Skeletal muscle cell (primary cell): Measurements from ENCODE around the gene HLA-DMA.

Experiments used
- DNase-seq: peaks from one replicate; pipeline ENCODE4 v3.0.0-alpha.2; 2010; ENCODE audit warnings: low read depth
- H3K4me3 ChIP-seq: 2 replicates; pipeline ENCODE4 v1.5.1; 2011; ENCODE audit warnings: low read depth, mild to moderate bottlenecking, control low read depth, low read length, moderate library complexity

The HLA-DMA gene

GRCh38 chr6:32952817-32953739 is at the start of gene HLA-DMA:
TSS of gene HLA-DMA (minus strand) at chr6:32953097. CDS start at chr6:32953036, 61 bp downstream.
- DNase-seq, result peak; percentile 78

GRCh38 chr6:33001685-33002084 is 48.8 kb upstream of the HLA-DMA start:
- no peak for DNase-seq
- H3K4me3 ChIP-seq, result no peak overlapping the region

More at GRCh38 chr6:32952817-32953739, at the start of gene HLA-DMA:
- H3K4me3 ChIP-seq, result no peak within 1 kb of the TSS

- no peak overlapping the region for H3K4me3 ChIP-seq
- no peak for DNase-seq
Measured at GRCh38 chr6:33000055-33000454, 47.2 kb upstream of the HLA-DMA start.

GRCh38 chr6:32995448-32995847 is 42.6 kb upstream of the HLA-DMA start:
- no peak for DNase-seq
- no peak overlapping the region for H3K4me3 ChIP-seq

- no peak for DNase-seq
- no peak overlapping the region for H3K4me3 ChIP-seq
Measured at GRCh38 chr6:32993363-32993973, 40.6 kb upstream of the HLA-DMA start.

GRCh38 chr6:32991972-32992371 is 39.1 kb upstream of the HLA-DMA start:
- H3K4me3 ChIP-seq, result no peak overlapping the region
- DNase-seq, result no peak

GRCh38 chr6:32989368-32989767 is 36.5 kb upstream of the HLA-DMA start:
- DNase-seq, result no peak
- no peak overlapping the region for H3K4me3 ChIP-seq

GRCh38 chr6:32984622-32985389 is 31.9 kb upstream of the HLA-DMA start:
- peak; percentile 34 for DNase-seq
- H3K4me3 ChIP-seq, result no peak overlapping the region

GRCh38 chr6:32983964-32984621 is 31.2 kb upstream of the HLA-DMA start:
- no peak for DNase-seq
- H3K4me3 ChIP-seq, result no peak overlapping the region

GRCh38 chr6:32983493-32983848 is 30.6 kb upstream of the HLA-DMA start:
- H3K4me3 ChIP-seq, result no peak overlapping the region
- DNase-seq, result no peak

- H3K4me3 ChIP-seq, result no peak overlapping the region
Measured at GRCh38 chr6:32982702-32983492, 30.0 kb upstream of the HLA-DMA start.

GRCh38 chr6:32982084-32982701 is 29.3 kb upstream of the HLA-DMA start:
- no peak for DNase-seq
- H3K4me3 ChIP-seq, result no peak overlapping the region

More at GRCh38 chr6:32982702-32983492, 30.0 kb upstream of the HLA-DMA start:
- DNase-seq, result no peak

- DNase-seq, result no peak
Measured at GRCh38 chr6:32980488-32981038, 27.7 kb upstream of the HLA-DMA start.

GRCh38 chr6:32979720-32980487 is 27.0 kb upstream of the HLA-DMA start:
- no peak for DNase-seq
- H3K4me3 ChIP-seq, result no peak overlapping the region

More at GRCh38 chr6:32980488-32981038, 27.7 kb upstream of the HLA-DMA start:
- H3K4me3 ChIP-seq, result no peak overlapping the region

GRCh38 chr6:32977953-32978324 is 25.0 kb upstream of the HLA-DMA start:
- no peak for DNase-seq
- H3K4me3 ChIP-seq, result no peak overlapping the region

- no peak for DNase-seq
- no peak overlapping the region for H3K4me3 ChIP-seq
Measured at GRCh38 chr6:32977272-32977952, 24.5 kb upstream of the HLA-DMA start.
